Measurements from ENCODE around the gene KLHDC10.
"Not testable (repeated sequence)": the region's sequence is repeated elsewhere in the genome, so short reads cannot be mapped to it uniquely, and the experiment has no call there.

GRCh38 chr7:130055198-130055597 lies 15.1 kb upstream of the KLHDC10 start:
- not testable (repeated sequence) for TF ChIP-seq CTCF (IDR thresholded peaks at IDR 0.05; ENCODE audit: poor library complexity, severe bottlenecking); EP300 (conservative IDR thresholded peaks at IDR 0.05; ENCODE audit: poor library complexity, severe bottlenecking); POLR2AphosphoS5 (IDR thresholded peaks at IDR 0.05); EZH2 (IDR thresholded peaks at IDR 0.05; ENCODE audit: borderline replicate concordance, insufficient read depth, low read length, poor library complexity, severe bottlenecking); SMC3 (conservative IDR thresholded peaks at IDR 0.05; ENCODE audit: poor library complexity); MXI1 (conservative IDR thresholded peaks at IDR 0.05; ENCODE audit: poor library complexity, severe bottlenecking)
